Liver (tissue), 9 donors: ENCODE measurements around the gene OLFML1. TPM values are rescaled to one million over a fixed set of nuclear protein-coding genes. Genes with fewer than 3 reads are reported as not detected.

Source experiments
- DNase-seq: peaks from one replicate; pipeline ENCODE4 v3.0.0-alpha.2; 2017; ENCODE audit warnings: low spot score
- H3K27ac ChIP-seq, 2 donors: one replicate each; pipeline ENCODE4 v1.7.0; 2013; ENCODE audit warnings: inconsistent platforms in 2 of 2, low read length in 2 of 2, control low read depth in 1 of 2, low read depth in 1 of 2, mild to moderate bottlenecking in 1 of 2
- H3K27me3 ChIP-seq, 4 donors: one replicate each; pipeline versions ENCODE4 v1.6.1 to v1.7.0; 2013; ENCODE audit warnings: low read length in 3 of 4, inconsistent platforms in 1 of 4, mild to moderate bottlenecking in 1 of 4, moderate library complexity in 1 of 4; ENCODE audit not compliant: control insufficient read depth in 4 of 4, insufficient read depth in 4 of 4
- H3K36me3 ChIP-seq, 4 donors: one replicate each; pipeline versions ENCODE4 v1.6.1 to v1.7.0; 2013; ENCODE audit warnings: low read length in 3 of 4, mild to moderate bottlenecking in 3 of 4, low read depth in 1 of 4, moderate library complexity in 1 of 4; ENCODE audit not compliant: control insufficient read depth in 4 of 4, insufficient read depth in 3 of 4
- H3K4me1 ChIP-seq, 4 donors: one replicate each; pipeline versions ENCODE4 v1.6.1 to v1.7.0; 2013; ENCODE audit warnings: low read length in 3 of 4, mild to moderate bottlenecking in 3 of 4, moderate library complexity in 1 of 4; ENCODE audit not compliant: control insufficient read depth in 4 of 4, insufficient read depth in 4 of 4
- H3K4me3 ChIP-seq, 3 donors: one replicate each; pipeline versions ENCODE4 v1.6.1 to v1.7.0; 2013; ENCODE audit warnings: low read length in 3 of 3, control low read depth in 1 of 3, low read depth in 1 of 3, mild to moderate bottlenecking in 1 of 3
- H3K9ac ChIP-seq, 2 donors: one replicate each; pipeline ENCODE4 v1.7.0; 2013; ENCODE audit warnings: low read length in 2 of 2, mild to moderate bottlenecking in 2 of 2, moderate library complexity in 2 of 2, control low read depth in 1 of 2, low read depth in 1 of 2
- H3K9me3 ChIP-seq, 4 donors: one replicate each; pipeline versions ENCODE4 v1.6.1 to v1.7.0; 2013; ENCODE audit warnings: low read length in 3 of 4; ENCODE audit not compliant: control insufficient read depth in 4 of 4
- CTCF ChIP-seq: fragments of 150-350 bp; IDR thresholded peaks from 2 replicates; pipeline ENCODE4 v1.5.1; 2017; ENCODE audit warnings: improper control_type of control experiment, low read depth, low read length; ENCODE audit not compliant: missing input control
- EGR1 ChIP-seq, 2 donors: IDR thresholded peaks; 2 replicates each; pipeline ENCODE4 v1.6.1; 2016 to 2018; ENCODE audit warnings: antibody characterized with exemption in 2 of 2, low read depth in 2 of 2
- FOXA1 ChIP-seq: IDR thresholded peaks from 2 replicates; pipeline ENCODE4 v1.6.1; 2016; ENCODE audit warnings: antibody characterized with exemption
- FOXA2 ChIP-seq: IDR thresholded peaks from 2 replicates; pipeline ENCODE4 v1.6.1; 2016; ENCODE audit warnings: antibody characterized with exemption
- GABPA ChIP-seq, 2 donors: IDR thresholded peaks in 1 of 2; conservative IDR thresholded peaks in 1 of 2; 2 replicates each; pipeline ENCODE4 v1.6.1; 2016; ENCODE audit warnings: antibody characterized with exemption in 2 of 2, mild to moderate bottlenecking in 1 of 2, moderate library complexity in 1 of 2
- HNF4A ChIP-seq, 2 donors: conservative IDR thresholded peaks; 2 replicates each; pipeline ENCODE4 v1.6.1; 2016; ENCODE audit warnings: antibody characterized with exemption in 2 of 2, mild to moderate bottlenecking in 2 of 2
- HNF4G ChIP-seq: IDR thresholded peaks from 2 replicates; pipeline ENCODE4 v1.6.1; 2016; ENCODE audit warnings: antibody characterized with exemption
- MAX ChIP-seq: IDR thresholded peaks from 2 replicates; pipeline ENCODE4 v1.6.1; 2016; ENCODE audit warnings: antibody characterized with exemption
- NR2F2 ChIP-seq: IDR thresholded peaks from 2 replicates; pipeline ENCODE4 v1.6.1; 2016; ENCODE audit warnings: antibody characterized with exemption
- RAD21 ChIP-seq, 2 donors: IDR thresholded peaks; 2 replicates each; pipeline ENCODE4 v1.6.1; 2016; ENCODE audit warnings: antibody characterized with exemption in 2 of 2, mild to moderate bottlenecking in 2 of 2
- REST ChIP-seq: IDR thresholded peaks from 2 replicates; pipeline ENCODE4 v1.6.1; 2016; ENCODE audit warnings: antibody characterized with exemption, mild to moderate bottlenecking
- RXRA ChIP-seq, 2 donors: IDR thresholded peaks; 2 replicates each; pipeline ENCODE4 v1.6.1; 2017 to 2018; ENCODE audit warnings: antibody characterized with exemption in 2 of 2, mild to moderate bottlenecking in 1 of 2
- SP1 ChIP-seq: IDR thresholded peaks from 2 replicates; pipeline ENCODE4 v1.6.1; 2018; ENCODE audit warnings: antibody characterized with exemption, mild to moderate bottlenecking
- YY1 ChIP-seq: IDR thresholded peaks from 2 replicates; pipeline ENCODE4 v1.6.1; 2016; ENCODE audit warnings: antibody characterized with exemption, mild to moderate bottlenecking
- WGBS: extraction: QIAGEN DNeasy Blood & Tissue Kit; methylation state at CpG from one replicate; pipeline ENCODE4 v1.1.7; 2013; 5-methylcytosine and 5-hydroxymethylcytosine counted together
- polyA plus RNA-seq, 2 donors: library from polyadenylated mRNA; stranded (reverse) in 1 of 2; unstranded in 1 of 2; fragments of 200-250 nt in 1 of 2; fragments of >200 nt in 1 of 2; fragmentation: Nextera tagmentation in 1 of 2; extraction: Ambion mirVana in 1 of 2; gene quantifications; one replicate each; pipeline versions ENCODE4 v1.2.1 to v1.2.3, GENCODE V29; 2013 to 2015
- total RNA-seq, 2 donors: library from RNA; depleted of rRNA; stranded (reverse); fragments of >200 nt; gene quantifications; one replicate each; pipeline ENCODE4 v1.2.3, GENCODE V29; 2014
- donor health status: healthy.
- donor health status: healthy.
- donor health status: healthy.
- donor health status: healthy.
- donor health status: healthy.

The OLFML1 gene
- total and polyA plus RNA-seq, 4 donors: 2.8 to 4.2 (median 2.9) TPM

GRCh38 chr11:7486098-7486780, 933 bp downstream of the OLFML1 start:
- H3K4me3 ChIP-seq: no peak overlapping the region
- no peak overlapping the region for H3K27ac ChIP-seq
- WGBS: 60% methylated on average over 2 of the region's 2 CpGs
- H3K9ac ChIP-seq: no peak overlapping the region
- peaks cover 0 to 9% (median 2%) of the 10 kb centered on the region in 4 donors for H3K4me1 ChIP-seq
- TF ChIP-seq FOXA1: no peak
- peak; percentile 70 to 85 for TF ChIP-seq HNF4A (conservative IDR thresholded peaks at IDR 0.05)
- TF ChIP-seq SP1: no peak
- TF ChIP-seq HNF4G: peak; percentile 30
- no peaks in the 10 kb centered on the region for H3K27me3 ChIP-seq
- H3K9me3 ChIP-seq: no peaks in the 10 kb centered on the region
- H3K36me3 ChIP-seq: peaks cover 0 to 2% (median 0%) of the 10 kb centered on the region in 4 donors
- no peak for DNase-seq

- peaks cover 0 to 2% (median 0%) of the 10 kb centered on the region in 4 donors for H3K36me3 ChIP-seq
- no peaks in the 10 kb centered on the region for H3K9me3 ChIP-seq
- H3K4me1 ChIP-seq: peaks cover 0 to 9% (median 2%) of the 10 kb centered on the region in 4 donors
- no peak overlapping the region for H3K27ac ChIP-seq
- no peaks in the 10 kb centered on the region for H3K27me3 ChIP-seq
- H3K9ac ChIP-seq: no peak overlapping the region
- WGBS: 76% methylated on average over 6 of the region's 6 CpGs
- no peak overlapping the region for H3K4me3 ChIP-seq
- TF ChIP-seq FOXA1: no peak
- no peak for DNase-seq
Measured at GRCh38 chr11:7486781-7487140, 1.5 kb downstream of the OLFML1 start.

- Histone ChIP-seq H3K4me3 (no peak overlapping the region), H3K9me3 (no peaks in the 10 kb centered on the region), H3K27ac (no peak overlapping the region), H3K4me1 (peaks cover 0 to 9% (median 2%) of the 10 kb centered on the region in 4 donors), H3K36me3 (peaks cover 0 to 2% (median 0%) of the 10 kb centered on the region in 4 donors), H3K27me3 (no peaks in the 10 kb centered on the region), H3K9ac (no peak overlapping the region)
- DNase-seq: no peak
- WGBS: 67% methylated on average over 2 of the region's 2 CpGs
- no peak for TF ChIP-seq REST
- TF ChIP-seq EGR1 (IDR thresholded peaks at IDR 0.05; ENCODE audit: low read depth in 2 of 2): no peak
Measured at GRCh38 chr11:7487360-7487759, 2.1 kb downstream of the OLFML1 start.

GRCh38 chr11:7488681-7489080, 3.4 kb downstream of the OLFML1 start:
- H3K9ac ChIP-seq: no peak overlapping the region
- H3K9me3 ChIP-seq: no peaks in the 10 kb centered on the region
- WGBS: 95% methylated on average over 1 of the region's 1 CpG
- H3K4me3 ChIP-seq: no peak overlapping the region
- H3K4me1 ChIP-seq: peaks cover 0 to 9% (median 2%) of the 10 kb centered on the region in 4 donors
- no peaks in the 10 kb centered on the region for H3K27me3 ChIP-seq
- peaks cover 0 to 2% (median 0%) of the 10 kb centered on the region in 4 donors for H3K36me3 ChIP-seq
- DNase-seq: no peak
- no peak overlapping the region for H3K27ac ChIP-seq
- TF ChIP-seq GABPA (IDR thresholded peaks at IDR 0.05 in 1 of 2, conservative IDR thresholded peaks at IDR 0.05 in 1 of 2): no peak
- no peak for TF ChIP-seq REST
- TF ChIP-seq MAX: no peak
- no peak for TF ChIP-seq CTCF
- TF ChIP-seq FOXA2: no peak
- no peak for TF ChIP-seq RXRA (IDR thresholded peaks at IDR 0.05)
- no peak for TF ChIP-seq YY1
- TF ChIP-seq RAD21 (IDR thresholded peaks at IDR 0.05): no peak
- no peak for TF ChIP-seq NR2F2
- no peak for TF ChIP-seq EGR1 (IDR thresholded peaks at IDR 0.05; ENCODE audit: low read depth in 2 of 2)
- no peak for TF ChIP-seq FOXA1
- no peak for TF ChIP-seq HNF4A (conservative IDR thresholded peaks at IDR 0.05)
